Cardiac muscle cell (in vitro differentiated cells and primary cell): ENCODE measurements around the gene UGT2B10. TPM values are rescaled to one million over a fixed set of nuclear protein-coding genes. Genes with fewer than 3 reads are reported as not detected.

Experiments
- DNase-seq, 2 donors: peaks; one replicate each; pipeline versions ENCODE4 v3.0.0 to v3.0.0-alpha.2; 2010 to 2017; ENCODE audit warnings: low read depth in 1 of 2, low spot score in 1 of 2
- H3K27ac ChIP-seq: fragments of 200-600 bp; sonication (generic); 2 replicates; pipeline ENCODE4 v1.5.1; 2016
- H3K27me3 ChIP-seq: fragments of 200-600 bp; sonication (generic); 2 replicates; pipeline ENCODE4 v1.6.0; 2016; ENCODE audit warnings: control low read depth
- H3K36me3 ChIP-seq: fragments of 200-600 bp; sonication (generic); 2 replicates; pipeline ENCODE4 v1.5.1; 2016; ENCODE audit warnings: control low read depth
- H3K4me1 ChIP-seq: fragments of 200-600 bp; sonication (generic); 2 replicates; pipeline ENCODE4 v1.8.1; 2017; ENCODE audit warnings: low read depth, mild to moderate bottlenecking, mixed run types
- H3K4me3 ChIP-seq: fragments of 200-600 bp; sonication (generic); 2 replicates; pipeline ENCODE4 v1.5.1; 2016; ENCODE audit warnings: mild to moderate bottlenecking
- H3K9me3 ChIP-seq: fragments of 200-600 bp; sonication (generic); 2 replicates; pipeline ENCODE4 v1.5.1; 2017; ENCODE audit warnings: low read depth, mild to moderate bottlenecking, control low read depth
- polyA plus RNA-seq: library from polyadenylated mRNA; unstranded; fragments of >200 nt; fragmentation: Nextera tagmentation; extraction: Ambion mirVana; gene quantifications from 2 replicates; pipeline ENCODE4 v1.2.1, GENCODE V29; 2016
- total RNA-seq: library from RNA; depleted of rRNA; stranded (reverse); fragments of >200 nt; gene quantifications from 2 replicates; pipeline ENCODE4 v1.2.3, GENCODE V29; 2016
- TF ChIP-seq, protein P1 (sequence below): IDR thresholded peaks from 2 replicates; pipeline ENCODE4 v1.5.1; 2012; ENCODE audit warnings: low read depth, mild to moderate bottlenecking, low read length

The UGT2B10 gene
- total and polyA plus RNA-seq, 2 experiments from 2014 or later, result not detected

DNA sequence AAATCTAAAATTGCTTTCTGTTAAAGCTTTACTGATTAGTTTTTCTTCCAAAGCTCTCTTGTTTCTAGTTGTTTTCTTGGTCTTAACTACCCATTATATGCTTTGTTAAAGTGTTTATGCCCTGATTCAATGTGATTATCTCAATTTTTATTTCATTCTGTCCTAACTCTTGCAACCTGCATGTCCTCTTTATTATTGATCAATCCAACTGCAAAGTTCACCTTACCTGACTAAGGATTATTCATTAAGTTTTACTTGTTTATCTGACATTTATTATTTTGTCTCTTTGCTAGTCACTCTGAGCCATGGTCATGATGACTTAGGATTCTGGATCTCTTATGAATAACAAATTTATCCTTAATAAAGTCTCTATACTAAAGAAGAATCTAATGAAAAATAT lies 15.8 kb downstream of the UGT2B10 start:
- H3K4me1 ChIP-seq, result no peaks in the 10 kb centered on the region
- no peaks in the 10 kb centered on the region for H3K27me3 ChIP-seq
- no peak overlapping the region for H3K4me3 ChIP-seq
- no peak overlapping the region for H3K27ac ChIP-seq
- no peaks in the 10 kb centered on the region for H3K9me3 ChIP-seq
- TF ChIP-seq, protein P1, sequence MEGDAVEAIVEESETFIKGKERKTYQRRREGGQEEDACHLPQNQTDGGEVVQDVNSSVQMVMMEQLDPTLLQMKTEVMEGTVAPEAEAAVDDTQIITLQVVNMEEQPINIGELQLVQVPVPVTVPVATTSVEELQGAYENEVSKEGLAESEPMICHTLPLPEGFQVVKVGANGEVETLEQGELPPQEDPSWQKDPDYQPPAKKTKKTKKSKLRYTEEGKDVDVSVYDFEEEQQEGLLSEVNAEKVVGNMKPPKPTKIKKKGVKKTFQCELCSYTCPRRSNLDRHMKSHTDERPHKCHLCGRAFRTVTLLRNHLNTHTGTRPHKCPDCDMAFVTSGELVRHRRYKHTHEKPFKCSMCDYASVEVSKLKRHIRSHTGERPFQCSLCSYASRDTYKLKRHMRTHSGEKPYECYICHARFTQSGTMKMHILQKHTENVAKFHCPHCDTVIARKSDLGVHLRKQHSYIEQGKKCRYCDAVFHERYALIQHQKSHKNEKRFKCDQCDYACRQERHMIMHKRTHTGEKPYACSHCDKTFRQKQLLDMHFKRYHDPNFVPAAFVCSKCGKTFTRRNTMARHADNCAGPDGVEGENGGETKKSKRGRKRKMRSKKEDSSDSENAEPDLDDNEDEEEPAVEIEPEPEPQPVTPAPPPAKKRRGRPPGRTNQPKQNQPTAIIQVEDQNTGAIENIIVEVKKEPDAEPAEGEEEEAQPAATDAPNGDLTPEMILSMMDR, result no peak
- no peaks in the 10 kb centered on the region for H3K36me3 ChIP-seq
- DNase-seq, result no peak

DNA sequence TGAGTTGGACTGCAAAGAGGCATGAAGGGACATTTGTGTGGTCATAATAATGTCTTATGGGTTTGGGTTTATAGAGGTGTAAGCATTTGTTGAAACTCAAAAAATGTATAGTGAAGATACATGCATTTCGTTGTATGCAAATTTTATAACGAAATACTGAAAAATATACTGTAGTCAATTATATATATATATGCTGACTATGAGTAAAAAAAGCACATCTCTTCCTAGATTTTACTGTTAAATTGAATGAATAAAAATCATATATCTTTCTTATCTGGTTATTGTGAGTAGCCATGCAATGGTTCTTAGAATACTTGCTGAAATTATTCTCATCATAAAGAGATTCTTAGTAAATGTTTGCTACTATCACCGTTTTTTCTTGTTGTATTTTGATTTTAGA lies 34.5 kb downstream of the UGT2B10 start:
- Histone ChIP-seq H3K27ac (no peak overlapping the region), H3K36me3 (no peaks in the 10 kb centered on the region), H3K9me3 (no peaks in the 10 kb centered on the region), H3K27me3 (no peaks in the 10 kb centered on the region), H3K4me1 (no peaks in the 10 kb centered on the region), H3K4me3 (no peak overlapping the region)
- TF ChIP-seq, protein P1, result no peak
- DNase-seq, result no peak

- TF ChIP-seq, protein P1, result no peak
- H3K4me1 ChIP-seq, result no peaks in the 10 kb centered on the region
- no peaks in the 10 kb centered on the region for H3K27me3 ChIP-seq
- H3K9me3 ChIP-seq, result no peaks in the 10 kb centered on the region
- no peaks in the 10 kb centered on the region for H3K36me3 ChIP-seq
- H3K27ac ChIP-seq, result no peak overlapping the region
- DNase-seq, result no peak
- H3K4me3 ChIP-seq, result no peak overlapping the region
These were observed 40.0 kb downstream of the UGT2B10 start for GRCh38 chr4:68855771-68856170.

- TF ChIP-seq, protein P1, result no peak
- no peak for DNase-seq
- H3K9me3 ChIP-seq, result no peaks in the 10 kb centered on the region
- H3K4me3 ChIP-seq, result no peak overlapping the region
- H3K4me1 ChIP-seq, result no peaks in the 10 kb centered on the region
- H3K27me3 ChIP-seq, result no peaks in the 10 kb centered on the region
- H3K27ac ChIP-seq, result no peak overlapping the region
- H3K36me3 ChIP-seq, result no peaks in the 10 kb centered on the region
These were observed 42.2 kb downstream of the UGT2B10 start for GRCh38 chr4:68858039-68858438.

GRCh38 chr4:68859655-68860054 lies 43.9 kb downstream of the UGT2B10 start:
- Histone ChIP-seq H3K36me3 (no peaks in the 10 kb centered on the region), H3K27ac (no peak overlapping the region), H3K9me3 (no peaks in the 10 kb centered on the region), H3K27me3 (no peaks in the 10 kb centered on the region), H3K4me3 (no peak overlapping the region), H3K4me1 (no peaks in the 10 kb centered on the region)
- no peak for DNase-seq
- TF ChIP-seq, protein P1, result no peak

GRCh38 chr4:68861057-68861456 lies 45.3 kb downstream of the UGT2B10 start:
- TF ChIP-seq, protein P1, result no peak
- Histone ChIP-seq H3K36me3 (no peaks in the 10 kb centered on the region), H3K4me3 (no peak overlapping the region), H3K9me3 (no peaks in the 10 kb centered on the region), H3K27ac (no peak overlapping the region), H3K4me1 (no peaks in the 10 kb centered on the region), H3K27me3 (no peaks in the 10 kb centered on the region)
- no peak for DNase-seq
